HEK293 (cell line): Measurements from ENCODE around the gene SLC17A9.

ENCODE experiments used
- KLF8 ChIP-seq: fragments of 450-650 bp; formaldehyde crosslinking; IDR thresholded peaks from 2 replicates; pipeline ENCODE4 v1.5.1; 2016; ENCODE audit warnings: missing biosample characterization, missing genetic modification characterization
- YY1 ChIP-seq: fragments of 450-650 bp; formaldehyde crosslinking; IDR thresholded peaks from 2 replicates; pipeline ENCODE4 v1.5.1; 2018; ENCODE audit warnings: missing biosample characterization, missing genetic modification characterization
- ZNF138 ChIP-seq: fragments of 450-650 bp; formaldehyde crosslinking; IDR thresholded peaks from 2 replicates; pipeline ENCODE4 v1.5.1; 2016; ENCODE audit warnings: missing biosample characterization, missing genetic modification characterization, borderline replicate concordance
- ZNF501 ChIP-seq: fragments of 450-650 bp; formaldehyde crosslinking; IDR thresholded peaks from 2 replicates; pipeline ENCODE4 v1.5.1; 2016; ENCODE audit warnings: missing biosample characterization, missing genetic modification characterization
- ZNF560 ChIP-seq: fragments of 450-650 bp; formaldehyde crosslinking; IDR thresholded peaks from 2 replicates; pipeline ENCODE4 v1.5.1; 2017; ENCODE audit warnings: missing biosample characterization, missing genetic modification characterization, borderline replicate concordance
- ZNF629 ChIP-seq: fragments of 450-650 bp; formaldehyde crosslinking; IDR thresholded peaks from 2 replicates; pipeline ENCODE4 v1.5.1; 2017; ENCODE audit warnings: missing biosample characterization, missing genetic modification characterization
- ZNF830 ChIP-seq: fragments of 450-650 bp; IDR thresholded peaks from 2 replicates; pipeline ENCODE4 v1.5.0; 2018; ENCODE audit warnings: missing biosample characterization, missing genetic modification characterization, low read depth, mild to moderate bottlenecking, moderate library complexity
- ZSCAN30 ChIP-seq: fragments of 450-650 bp; IDR thresholded peaks from 2 replicates; pipeline ENCODE4 v1.5.1; 2018; ENCODE audit warnings: missing biosample characterization, mild to moderate bottlenecking, missing genetic modification characterization, moderate library complexity
- TF ChIP-seq, protein P1 (sequence below): fragments of 450-650 bp; formaldehyde crosslinking; IDR thresholded peaks from 2 replicates; pipeline ENCODE4 v1.5.1; 2016; ENCODE audit warnings: missing biosample characterization, missing genetic modification characterization
- TF ChIP-seq, protein P2 (sequence below): fragments of 450-650 bp; formaldehyde crosslinking; IDR thresholded peaks from 2 replicates; pipeline ENCODE4 v1.5.1; 2016; ENCODE audit warnings: missing biosample characterization, missing genetic modification characterization
- TF ChIP-seq, protein P3 (sequence below): fragments of 450-650 bp; formaldehyde crosslinking; IDR thresholded peaks from 2 replicates; pipeline ENCODE4 v1.5.1; 2016; ENCODE audit warnings: missing biosample characterization, missing genetic modification characterization
- TF ChIP-seq, protein P4 (sequence below): fragments of 450-650 bp; formaldehyde crosslinking; IDR thresholded peaks from 2 replicates; pipeline ENCODE4 v1.5.1; 2016; ENCODE audit warnings: missing biosample characterization, missing genetic modification characterization
- TF ChIP-seq, protein P5 (sequence below): fragments of 450-650 bp; formaldehyde crosslinking; IDR thresholded peaks from 2 replicates; pipeline ENCODE4 v1.5.1; 2016; ENCODE audit warnings: missing biosample characterization, missing genetic modification characterization

DNA sequence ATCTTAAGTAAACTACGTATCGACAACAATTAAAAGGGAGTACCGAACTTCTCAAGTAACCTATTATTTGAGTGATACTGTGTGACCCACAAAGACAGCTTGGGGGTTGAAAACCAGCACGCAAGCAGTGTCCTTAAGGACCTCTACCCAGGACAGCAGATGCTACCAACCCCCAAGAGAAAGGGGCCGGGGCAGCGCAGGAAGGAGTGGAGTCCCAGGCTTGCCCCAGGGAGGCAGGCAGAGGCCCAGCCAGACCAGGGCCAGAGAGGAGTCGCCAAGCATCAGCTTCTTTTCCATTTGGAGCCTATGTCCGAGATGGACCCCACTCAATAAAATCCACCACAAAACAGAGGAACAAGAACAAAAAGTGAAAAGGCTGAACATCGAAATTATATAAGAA, 38.1 kb upstream of the SLC17A9 start:
- TF ChIP-seq, protein P1, sequence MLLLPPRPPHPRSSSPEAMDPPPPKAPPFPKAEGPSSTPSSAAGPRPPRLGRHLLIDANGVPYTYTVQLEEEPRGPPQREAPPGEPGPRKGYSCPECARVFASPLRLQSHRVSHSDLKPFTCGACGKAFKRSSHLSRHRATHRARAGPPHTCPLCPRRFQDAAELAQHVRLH = no peak
- TF ChIP-seq, protein P2, sequence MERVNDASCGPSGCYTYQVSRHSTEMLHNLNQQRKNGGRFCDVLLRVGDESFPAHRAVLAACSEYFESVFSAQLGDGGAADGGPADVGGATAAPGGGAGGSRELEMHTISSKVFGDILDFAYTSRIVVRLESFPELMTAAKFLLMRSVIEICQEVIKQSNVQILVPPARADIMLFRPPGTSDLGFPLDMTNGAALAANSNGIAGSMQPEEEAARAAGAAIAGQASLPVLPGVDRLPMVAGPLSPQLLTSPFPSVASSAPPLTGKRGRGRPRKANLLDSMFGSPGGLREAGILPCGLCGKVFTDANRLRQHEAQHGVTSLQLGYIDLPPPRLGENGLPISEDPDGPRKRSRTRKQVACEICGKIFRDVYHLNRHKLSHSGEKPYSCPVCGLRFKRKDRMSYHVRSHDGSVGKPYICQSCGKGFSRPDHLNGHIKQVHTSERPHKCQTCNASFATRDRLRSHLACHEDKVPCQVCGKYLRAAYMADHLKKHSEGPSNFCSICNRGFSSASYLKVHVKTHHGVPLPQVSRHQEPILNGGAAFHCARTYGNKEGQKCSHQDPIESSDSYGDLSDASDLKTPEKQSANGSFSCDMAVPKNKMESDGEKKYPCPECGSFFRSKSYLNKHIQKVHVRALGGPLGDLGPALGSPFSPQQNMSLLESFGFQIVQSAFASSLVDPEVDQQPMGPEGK = no peak
- TF ChIP-seq, protein P3, sequence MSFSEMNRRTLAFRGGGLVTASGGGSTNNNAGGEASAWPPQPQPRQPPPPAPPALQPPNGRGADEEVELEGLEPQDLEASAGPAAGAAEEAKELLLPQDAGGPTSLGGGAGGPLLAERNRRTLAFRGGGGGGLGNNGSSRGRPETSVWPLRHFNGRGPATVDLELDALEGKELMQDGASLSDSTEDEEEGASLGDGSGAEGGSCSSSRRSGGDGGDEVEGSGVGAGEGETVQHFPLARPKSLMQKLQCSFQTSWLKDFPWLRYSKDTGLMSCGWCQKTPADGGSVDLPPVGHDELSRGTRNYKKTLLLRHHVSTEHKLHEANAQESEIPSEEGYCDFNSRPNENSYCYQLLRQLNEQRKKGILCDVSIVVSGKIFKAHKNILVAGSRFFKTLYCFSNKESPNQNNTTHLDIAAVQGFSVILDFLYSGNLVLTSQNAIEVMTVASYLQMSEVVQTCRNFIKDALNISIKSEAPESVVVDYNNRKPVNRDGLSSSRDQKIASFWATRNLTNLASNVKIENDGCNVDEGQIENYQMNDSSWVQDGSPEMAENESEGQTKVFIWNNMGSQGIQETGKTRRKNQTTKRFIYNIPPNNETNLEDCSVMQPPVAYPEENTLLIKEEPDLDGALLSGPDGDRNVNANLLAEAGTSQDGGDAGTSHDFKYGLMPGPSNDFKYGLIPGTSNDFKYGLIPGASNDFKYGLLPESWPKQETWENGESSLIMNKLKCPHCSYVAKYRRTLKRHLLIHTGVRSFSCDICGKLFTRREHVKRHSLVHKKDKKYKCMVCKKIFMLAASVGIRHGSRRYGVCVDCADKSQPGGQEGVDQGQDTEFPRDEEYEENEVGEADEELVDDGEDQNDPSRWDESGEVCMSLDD (tag by site-specific recombination) = no peak
- TF ChIP-seq ZNF138 (no peak), ZSCAN30 (tag by site-specific recombination) (no peak), ZNF560 (tag by site-specific recombination) (no peak), ZNF830 (tag by site-specific recombination) (no peak), ZNF501 (tag by site-specific recombination) (no peak), YY1 (no peak), ZNF629 (no peak), KLF8 (tag by site-specific recombination) (no peak)
- TF ChIP-seq, protein P4, sequence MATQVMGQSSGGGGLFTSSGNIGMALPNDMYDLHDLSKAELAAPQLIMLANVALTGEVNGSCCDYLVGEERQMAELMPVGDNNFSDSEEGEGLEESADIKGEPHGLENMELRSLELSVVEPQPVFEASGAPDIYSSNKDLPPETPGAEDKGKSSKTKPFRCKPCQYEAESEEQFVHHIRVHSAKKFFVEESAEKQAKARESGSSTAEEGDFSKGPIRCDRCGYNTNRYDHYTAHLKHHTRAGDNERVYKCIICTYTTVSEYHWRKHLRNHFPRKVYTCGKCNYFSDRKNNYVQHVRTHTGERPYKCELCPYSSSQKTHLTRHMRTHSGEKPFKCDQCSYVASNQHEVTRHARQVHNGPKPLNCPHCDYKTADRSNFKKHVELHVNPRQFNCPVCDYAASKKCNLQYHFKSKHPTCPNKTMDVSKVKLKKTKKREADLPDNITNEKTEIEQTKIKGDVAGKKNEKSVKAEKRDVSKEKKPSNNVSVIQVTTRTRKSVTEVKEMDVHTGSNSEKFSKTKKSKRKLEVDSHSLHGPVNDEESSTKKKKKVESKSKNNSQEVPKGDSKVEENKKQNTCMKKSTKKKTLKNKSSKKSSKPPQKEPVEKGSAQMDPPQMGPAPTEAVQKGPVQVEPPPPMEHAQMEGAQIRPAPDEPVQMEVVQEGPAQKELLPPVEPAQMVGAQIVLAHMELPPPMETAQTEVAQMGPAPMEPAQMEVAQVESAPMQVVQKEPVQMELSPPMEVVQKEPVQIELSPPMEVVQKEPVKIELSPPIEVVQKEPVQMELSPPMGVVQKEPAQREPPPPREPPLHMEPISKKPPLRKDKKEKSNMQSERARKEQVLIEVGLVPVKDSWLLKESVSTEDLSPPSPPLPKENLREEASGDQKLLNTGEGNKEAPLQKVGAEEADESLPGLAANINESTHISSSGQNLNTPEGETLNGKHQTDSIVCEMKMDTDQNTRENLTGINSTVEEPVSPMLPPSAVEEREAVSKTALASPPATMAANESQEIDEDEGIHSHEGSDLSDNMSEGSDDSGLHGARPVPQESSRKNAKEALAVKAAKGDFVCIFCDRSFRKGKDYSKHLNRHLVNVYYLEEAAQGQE (tag by site-specific recombination) = no peak
- TF ChIP-seq, protein P5, sequence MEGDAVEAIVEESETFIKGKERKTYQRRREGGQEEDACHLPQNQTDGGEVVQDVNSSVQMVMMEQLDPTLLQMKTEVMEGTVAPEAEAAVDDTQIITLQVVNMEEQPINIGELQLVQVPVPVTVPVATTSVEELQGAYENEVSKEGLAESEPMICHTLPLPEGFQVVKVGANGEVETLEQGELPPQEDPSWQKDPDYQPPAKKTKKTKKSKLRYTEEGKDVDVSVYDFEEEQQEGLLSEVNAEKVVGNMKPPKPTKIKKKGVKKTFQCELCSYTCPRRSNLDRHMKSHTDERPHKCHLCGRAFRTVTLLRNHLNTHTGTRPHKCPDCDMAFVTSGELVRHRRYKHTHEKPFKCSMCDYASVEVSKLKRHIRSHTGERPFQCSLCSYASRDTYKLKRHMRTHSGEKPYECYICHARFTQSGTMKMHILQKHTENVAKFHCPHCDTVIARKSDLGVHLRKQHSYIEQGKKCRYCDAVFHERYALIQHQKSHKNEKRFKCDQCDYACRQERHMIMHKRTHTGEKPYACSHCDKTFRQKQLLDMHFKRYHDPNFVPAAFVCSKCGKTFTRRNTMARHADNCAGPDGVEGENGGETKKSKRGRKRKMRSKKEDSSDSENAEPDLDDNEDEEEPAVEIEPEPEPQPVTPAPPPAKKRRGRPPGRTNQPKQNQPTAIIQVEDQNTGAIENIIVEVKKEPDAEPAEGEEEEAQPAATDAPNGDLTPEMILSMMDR (tag by site-specific recombination) = no peak
